GM21717 (cell line): Measurements from ENCODE around the gene NRSN2.

Source experiments
- ATAC-seq: cut with Tn5 transposase; IDR thresholded peaks from one replicate; pipeline ENCODE4 v1.9.1; 2021; ENCODE audit warnings: mild to moderate bottlenecking, moderate library complexity; ENCODE audit not compliant: unreplicated experiment

NRSN2 gene, protein sequence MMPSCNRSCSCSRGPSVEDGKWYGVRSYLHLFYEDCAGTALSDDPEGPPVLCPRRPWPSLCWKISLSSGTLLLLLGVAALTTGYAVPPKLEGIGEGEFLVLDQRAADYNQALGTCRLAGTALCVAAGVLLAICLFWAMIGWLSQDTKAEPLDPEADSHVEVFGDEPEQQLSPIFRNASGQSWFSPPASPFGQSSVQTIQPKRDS

DNA sequence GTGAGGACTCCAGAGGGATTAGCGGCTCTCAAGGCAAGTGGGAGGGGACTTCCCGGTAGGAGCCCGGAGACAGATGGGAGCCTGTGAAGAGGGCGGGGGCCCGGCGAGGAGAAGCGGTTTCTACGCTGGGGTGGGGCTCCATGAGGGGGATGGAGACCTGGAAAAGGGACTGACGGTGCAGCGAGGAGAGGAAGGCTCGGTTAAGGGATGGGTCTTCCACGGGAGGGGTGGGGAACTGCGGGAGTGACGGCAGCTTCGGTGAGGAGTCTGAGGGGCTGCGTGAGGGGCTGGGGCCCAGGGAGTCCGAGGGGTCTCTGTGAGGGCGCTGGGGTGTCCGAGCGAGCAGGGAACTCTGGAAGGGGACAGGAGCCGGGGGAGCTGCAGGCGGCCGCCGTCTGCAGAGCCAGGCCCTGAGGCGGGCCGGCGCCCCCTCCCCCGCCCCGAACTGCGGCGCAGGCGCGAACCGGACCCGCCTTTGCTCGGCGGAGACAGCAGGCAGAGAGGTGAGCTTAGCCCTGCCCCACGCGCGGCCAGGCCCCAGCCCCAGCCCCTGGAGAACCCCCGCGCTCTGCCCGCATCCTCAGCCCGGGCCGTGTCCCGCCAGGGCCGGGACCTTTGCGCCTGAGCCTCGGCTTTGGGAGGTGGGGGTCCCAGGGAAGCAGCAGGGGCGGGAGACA is at the start of gene NRSN2:
NRSN2 (plus strand) TSS at position 472 of the 677 bp plus-strand sequence. CDS start 2,533 bp downstream, outside the sequence.
- no peak for ATAC-seq

DNA sequence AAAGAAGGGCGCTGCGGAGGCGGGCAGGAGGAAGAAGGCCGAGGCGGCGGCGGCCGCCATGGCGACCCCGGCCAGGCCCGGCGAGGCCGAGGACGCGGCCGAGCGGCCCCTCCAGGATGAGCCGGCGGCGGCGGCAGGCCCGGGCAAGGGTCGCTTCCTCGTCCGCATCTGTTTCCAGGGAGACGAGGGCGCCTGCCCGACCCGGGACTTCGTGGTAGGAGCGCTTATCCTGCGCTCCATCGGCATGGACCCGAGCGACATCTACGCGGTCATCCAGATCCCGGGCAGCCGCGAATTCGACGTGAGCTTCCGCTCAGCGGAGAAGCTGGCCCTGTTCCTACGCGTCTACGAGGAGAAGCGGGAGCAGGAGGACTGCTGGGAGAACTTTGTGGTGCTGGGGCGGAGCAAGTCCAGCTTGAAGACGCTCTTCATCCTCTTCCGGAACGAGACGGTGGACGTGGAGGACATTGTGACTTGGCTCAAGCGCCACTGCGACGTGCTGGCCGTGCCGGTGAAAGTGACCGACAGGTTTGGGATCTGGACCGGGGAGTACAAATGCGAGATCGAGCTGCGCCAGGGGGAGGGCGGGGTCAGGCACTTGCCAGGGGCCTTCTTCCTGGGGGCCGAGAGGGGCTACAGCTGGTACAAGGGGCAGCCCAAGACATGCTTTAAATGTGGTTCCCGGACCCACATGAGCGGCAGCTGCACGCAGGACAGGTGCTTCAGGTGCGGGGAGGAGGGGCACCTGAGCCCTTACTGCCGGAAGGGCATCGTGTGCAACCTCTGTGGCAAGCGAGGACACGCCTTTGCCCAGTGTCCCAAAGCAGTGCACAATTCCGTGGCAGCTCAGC is 48.8 kb upstream of the NRSN2 start:
- ATAC-seq: peak; percentile 26

DNA sequence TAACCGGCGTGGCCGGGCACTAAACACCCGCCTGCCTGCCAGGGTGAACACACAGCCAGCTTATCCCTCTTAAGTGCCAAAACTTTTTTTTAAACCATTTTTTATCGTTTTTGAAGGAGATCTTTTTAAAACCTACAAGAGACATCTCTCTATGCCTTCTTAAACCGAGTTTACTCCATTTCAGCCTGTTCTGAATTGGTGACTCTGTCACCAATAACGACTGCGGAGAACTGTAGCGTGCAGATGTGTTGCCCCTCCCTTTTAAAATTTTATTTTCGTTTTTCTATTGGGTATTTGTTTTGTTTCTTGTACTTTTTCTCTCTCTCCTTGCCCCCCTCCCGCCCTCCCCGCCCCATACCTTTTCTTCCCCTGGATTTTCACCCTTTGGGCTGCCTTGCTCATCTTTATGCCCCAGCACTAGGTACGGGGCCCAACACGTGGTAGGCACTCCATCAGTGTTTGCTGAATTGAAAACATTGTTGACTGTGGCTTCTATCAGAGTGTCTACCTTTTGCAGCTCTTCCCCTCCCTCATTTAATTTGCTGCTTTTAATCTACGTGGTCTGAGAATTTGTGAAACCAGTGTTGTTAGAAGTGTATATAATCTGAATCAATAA is 48.0 kb upstream of the NRSN2 start:
- no peak for ATAC-seq

DNA sequence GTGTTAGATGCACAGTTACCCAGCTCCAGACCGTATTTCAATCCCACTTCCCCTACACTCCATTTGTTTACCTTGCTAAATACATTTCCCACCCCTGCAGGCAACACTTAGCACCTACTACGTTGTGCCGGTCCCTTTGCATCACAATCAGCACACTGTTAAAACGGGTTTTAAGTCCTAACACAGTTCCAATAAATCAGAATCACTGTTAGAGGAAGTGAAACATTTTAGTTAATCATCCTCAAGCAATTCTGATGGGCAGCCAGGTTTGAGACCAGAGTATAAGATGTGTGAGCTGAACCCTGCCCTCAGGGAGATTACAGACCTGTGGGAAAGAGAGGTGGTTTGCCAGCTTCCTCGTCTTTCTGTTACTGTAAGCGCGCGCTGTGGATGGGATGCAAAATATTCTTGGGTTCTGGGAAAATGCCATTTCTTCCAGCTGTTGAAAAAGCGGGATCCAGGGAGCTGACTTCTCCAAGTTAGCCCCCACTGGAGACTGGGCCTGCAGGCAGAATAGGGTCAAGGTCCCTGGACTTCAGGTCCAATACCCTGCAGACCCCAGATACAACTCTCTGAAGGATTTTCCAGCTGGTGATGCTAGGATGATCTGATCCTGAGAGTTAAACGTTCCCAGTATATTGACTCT is 46.4 kb upstream of the NRSN2 start:
- ATAC-seq: no peak

DNA sequence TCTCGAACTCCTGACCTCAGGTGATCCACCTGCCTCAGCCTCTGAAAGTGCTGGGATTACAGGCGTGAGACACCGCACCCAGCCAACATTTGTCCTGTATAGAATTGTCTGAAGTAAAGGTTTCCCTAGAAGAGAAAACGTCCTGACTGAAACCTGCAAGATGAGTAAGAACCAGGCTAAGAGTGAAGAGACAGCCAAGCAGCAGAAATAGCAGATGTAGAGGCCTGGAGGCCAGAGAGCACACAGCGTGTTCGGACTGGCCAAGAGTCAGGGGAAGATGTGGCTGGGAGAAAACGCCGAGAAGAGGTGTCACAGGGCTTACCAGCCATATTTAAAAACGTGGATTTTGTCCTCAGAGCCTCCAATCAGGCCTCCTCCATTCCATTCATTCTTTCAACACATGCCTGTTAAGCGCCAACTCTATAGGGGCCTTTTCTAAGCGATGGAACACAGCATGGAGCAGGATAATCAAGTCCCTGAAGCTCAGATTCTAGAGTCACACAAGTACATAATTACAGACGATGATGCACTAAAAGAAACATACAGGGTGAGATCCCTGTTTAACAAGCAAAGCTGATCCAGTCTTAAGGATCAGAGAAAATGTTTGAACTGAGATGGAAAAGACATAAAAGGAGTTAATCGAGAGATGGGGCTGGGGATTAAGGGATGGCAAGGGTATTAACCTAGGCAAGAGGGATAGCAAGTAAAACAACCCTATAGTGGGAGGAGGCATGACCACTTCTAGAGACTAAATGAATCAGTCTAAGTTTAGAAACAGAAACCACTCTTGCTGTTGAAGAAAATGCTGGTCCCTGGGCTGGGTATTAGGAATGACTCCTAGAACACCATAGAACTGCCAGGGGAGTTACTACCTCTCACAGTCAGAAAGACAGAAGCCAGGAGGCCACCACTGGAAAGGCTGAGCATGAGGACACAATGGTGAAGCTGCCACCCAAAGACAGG is 44.7 kb upstream of the NRSN2 start:
- no peak for ATAC-seq

DNA sequence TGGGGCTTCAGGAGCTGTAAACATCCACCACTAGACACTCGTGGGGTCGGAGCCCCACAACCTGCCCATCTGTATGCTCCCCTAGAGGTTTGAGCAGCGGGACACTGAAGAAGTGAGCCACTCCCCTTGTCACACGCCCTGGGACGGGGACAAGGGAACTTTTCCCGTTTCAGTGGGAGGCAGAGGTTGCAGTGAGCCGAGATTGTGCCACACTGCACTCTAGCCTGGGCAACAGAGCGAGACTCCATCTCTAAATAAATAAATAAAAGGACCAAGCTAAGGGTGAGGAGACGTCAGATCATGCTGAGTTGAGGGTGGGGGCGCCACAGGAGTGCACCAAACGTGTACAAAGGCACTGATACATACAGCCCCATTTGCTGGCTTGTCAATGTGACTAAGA is 41.2 kb upstream of the NRSN2 start:
- ATAC-seq: no peak

DNA sequence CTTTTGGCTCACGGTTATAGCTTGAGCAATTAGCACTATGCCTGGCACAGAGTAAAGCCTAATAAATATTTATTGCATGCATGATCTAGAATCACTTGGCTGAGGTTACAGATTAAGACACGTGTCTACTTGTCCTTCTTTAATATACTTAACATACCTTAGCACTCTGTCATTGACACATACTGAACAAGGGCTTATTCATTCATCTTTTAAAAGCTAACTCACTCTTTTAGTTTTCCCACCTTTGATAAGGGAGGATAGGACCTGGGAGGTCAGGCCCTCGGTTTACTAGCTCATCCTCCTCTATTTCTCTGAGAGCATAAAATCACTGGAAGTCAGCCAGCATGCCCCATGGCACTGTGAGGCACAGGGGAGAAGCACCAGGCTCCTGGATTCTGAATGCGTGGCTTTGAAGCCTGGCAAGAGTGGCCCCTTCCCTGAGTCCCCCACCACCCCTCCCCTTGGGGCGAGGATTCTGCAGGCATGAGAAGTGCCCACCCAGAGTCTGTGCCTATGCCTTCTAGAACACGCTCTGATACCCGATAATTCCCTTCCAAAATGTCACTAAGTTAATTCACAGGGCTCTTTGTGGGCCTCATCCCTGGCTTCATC is 38.4 kb upstream of the NRSN2 start:
- no peak for ATAC-seq

DNA sequence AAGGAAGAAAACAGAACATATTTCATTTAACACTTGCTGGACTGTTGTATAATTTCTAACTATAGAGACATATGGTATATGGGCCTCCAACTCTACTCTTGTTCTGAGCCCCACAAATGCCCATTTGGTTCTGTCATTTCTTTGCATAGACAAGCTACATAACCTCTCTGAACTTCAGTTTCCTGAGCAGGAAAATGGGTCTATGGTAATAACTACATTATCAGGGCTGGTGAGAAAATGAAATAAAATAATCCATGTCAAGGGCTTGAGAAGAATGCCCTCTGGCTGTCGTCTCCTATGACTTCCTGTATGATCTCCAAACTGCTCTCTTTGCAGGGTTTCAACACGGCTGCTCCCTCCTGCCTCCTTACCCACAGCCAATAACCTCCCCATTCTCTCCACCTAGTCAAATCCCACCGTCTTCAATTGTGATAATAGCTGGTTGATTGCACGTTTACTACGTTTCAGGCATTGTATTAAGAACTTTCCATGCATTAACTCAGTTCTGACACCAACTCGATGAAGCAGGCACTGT is 37.5 kb upstream of the NRSN2 start:
- ATAC-seq: no peak

DNA sequence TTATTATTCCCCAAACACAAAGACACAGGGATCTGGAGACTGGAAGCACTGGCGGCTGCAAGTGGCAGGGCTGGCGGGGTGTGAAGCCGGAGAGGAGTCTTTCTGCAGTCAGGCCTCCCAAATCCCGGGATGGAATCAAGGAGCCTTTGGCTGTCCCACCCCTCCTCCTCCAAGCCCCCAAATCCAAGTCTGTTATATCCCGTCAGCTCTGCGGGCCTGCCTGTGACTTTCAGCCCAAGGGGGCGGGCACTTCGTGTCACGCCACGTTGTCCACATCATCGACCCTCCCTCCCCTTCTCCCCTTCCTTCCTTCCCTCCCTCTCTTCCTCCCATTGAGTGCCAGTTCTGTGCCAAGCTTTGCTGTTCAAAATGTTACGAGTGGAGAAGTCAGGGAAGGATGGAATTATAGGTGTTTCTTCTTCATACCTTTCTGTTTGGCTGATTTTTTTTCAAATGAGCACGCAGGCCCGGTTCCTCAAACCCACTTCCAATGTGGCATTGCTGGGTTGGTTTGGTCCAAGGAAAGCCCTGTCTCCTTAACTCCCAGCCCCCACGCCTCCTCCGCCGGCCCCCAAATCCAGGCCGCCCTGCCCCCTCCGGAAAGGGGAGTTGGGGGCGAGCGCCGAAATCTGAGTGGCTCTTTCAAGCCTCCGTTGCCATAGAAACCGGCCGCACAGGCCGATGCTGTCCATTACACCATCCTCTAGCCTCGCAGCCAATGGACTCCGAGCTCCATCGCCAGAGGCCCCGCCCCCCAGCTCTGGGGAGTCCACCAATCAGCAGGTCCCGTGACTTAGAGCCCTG is 36.9 kb upstream of the NRSN2 start:
- peak; percentile 65 for ATAC-seq

DNA sequence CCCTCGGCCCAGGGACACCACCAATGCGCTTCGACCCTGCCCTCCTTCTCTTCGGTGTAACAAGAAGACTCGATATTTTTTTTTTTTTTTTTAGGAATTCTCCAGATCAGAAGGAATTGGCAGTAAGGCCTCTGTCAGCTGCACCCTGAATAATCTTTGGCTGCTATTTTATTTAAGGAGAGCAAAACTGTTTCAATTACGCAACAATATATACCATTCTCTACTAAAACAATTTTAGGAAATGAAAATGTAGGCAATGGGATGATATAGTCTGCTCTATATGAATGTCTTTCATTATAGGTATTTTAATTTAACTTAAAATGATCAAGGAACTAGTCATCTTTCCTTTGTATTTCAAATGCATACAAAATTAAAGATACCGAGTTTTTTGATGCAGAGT is 36.3 kb upstream of the NRSN2 start:
- no peak for ATAC-seq

DNA sequence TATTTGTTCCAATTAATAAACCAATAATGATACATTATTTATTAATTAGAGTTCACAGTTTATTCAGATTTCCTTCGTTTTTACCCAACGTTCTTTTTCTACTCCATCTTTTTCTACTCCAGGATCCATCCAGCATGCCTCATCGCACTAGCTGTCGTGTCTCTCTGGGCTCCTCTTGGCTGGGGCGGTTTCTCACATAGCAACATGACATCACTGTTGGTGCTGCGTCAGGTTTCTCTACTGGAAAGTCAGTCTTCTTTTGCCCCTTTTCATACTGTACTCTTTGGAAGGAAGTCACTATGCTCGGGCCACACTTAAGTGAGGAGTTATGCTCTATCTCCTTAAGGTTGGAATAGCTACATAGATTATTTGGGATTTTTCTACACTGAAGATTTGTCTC is 35.3 kb upstream of the NRSN2 start:
- no peak for ATAC-seq

DNA sequence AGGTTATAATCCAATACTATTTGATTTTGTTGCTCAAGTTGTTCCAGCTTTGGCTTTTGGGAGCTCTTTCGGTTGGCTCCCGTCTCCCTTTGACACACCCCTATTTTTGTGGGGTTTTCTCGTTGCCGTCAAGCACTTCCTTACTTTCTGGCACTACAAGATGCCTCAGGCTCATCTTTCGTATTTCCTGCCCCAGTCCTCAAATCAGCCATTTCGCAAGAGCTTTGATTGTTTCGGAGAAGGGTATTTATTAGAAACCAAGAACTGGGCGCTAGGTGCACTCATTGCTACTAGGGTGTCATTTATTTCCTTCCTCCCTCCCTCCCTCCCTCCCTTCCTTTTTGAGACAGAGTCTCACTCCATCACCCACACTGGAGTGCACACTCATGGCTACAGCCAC is 34.8 kb upstream of the NRSN2 start:
- no peak for ATAC-seq

DNA sequence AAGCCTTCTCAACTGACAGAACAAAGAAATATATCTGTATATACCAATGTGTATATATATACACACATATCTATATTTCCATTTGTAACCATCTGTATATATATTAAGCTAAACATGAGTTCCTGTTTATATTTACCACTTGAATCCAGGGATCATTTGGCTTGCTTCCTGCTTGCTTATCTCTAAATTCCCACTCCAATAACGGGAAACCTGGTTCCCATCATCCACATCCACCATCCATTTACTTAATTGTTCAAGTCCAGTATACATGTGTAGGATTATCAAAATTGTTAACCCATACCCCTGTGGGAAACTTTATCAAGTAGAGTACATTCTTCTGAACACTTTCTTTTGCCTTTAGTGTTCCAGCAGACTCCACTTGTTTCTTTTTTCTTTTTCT is 34.0 kb upstream of the NRSN2 start:
- ATAC-seq: no peak

DNA sequence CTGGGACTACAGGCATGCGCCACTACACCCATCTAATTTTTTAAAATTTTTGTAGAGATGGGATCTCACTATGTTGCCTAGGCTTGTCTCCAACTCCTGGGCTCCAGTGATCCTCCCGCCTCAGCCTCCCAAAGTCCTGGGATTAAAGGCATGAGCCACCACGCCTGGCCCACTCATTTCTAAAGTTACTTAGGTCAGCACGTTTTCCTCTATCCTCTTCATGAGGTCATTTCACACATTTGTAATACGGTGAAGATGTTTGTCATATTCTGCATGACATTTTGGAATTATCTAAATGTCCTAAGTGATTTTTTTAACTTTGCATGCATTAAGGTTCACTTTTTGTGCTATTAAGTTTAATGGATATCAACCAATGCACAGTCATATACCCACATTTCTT is 33.5 kb upstream of the NRSN2 start:
- ATAC-seq: no peak

DNA sequence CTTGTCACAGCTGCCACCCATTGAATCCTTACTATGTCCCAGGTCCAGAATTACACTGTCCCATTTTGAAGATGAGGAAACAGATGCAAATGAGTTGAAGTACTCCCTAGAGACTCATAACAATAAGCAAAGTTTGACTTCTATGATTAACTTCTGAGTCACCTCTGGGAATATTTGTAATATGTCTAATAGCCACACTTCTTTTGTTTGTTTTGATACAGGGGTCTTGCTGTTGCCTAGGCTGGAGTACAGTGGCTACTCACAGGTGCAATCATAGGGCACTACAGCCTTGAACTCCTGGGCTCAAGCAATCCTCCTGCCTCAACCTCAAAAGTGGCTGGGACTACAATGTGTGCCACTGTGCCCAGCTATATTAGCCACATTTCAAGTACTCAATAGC is 33.0 kb upstream of the NRSN2 start:
- no peak for ATAC-seq

DNA sequence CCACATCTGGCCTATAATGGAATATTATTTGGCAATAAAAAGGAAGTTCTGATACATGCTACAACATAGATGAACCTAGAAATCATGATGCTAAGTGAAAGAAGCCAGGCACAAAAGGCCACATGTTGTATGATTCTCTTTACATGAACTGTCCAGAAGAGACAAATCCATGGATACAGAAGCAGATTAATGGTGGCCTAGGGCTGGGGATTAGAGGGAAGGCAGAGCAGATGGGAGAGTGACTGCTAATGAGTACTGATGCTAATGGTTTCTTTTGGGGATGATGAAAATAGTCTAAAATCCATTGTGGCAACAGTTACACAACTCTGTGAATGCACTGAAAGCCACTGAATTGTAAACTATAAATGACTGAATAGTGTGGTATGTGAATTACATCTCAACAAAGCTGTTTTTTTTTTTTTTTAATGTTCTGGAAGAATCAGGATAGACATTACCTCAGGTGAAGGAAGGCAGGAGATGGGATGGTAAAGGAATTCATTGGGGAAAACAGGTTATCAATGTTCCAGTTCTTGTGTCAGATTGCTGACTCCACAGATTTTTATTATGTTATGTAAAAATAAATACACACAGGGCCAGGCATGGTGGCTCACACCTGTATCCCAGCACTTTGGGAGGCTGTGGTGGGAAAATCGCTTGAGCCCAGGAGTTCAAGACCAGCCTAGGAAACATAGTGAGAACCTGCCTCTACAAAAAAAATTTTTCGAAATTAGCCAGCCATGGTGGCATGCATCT is 30.4 kb upstream of the NRSN2 start:
- ATAC-seq: no peak

DNA sequence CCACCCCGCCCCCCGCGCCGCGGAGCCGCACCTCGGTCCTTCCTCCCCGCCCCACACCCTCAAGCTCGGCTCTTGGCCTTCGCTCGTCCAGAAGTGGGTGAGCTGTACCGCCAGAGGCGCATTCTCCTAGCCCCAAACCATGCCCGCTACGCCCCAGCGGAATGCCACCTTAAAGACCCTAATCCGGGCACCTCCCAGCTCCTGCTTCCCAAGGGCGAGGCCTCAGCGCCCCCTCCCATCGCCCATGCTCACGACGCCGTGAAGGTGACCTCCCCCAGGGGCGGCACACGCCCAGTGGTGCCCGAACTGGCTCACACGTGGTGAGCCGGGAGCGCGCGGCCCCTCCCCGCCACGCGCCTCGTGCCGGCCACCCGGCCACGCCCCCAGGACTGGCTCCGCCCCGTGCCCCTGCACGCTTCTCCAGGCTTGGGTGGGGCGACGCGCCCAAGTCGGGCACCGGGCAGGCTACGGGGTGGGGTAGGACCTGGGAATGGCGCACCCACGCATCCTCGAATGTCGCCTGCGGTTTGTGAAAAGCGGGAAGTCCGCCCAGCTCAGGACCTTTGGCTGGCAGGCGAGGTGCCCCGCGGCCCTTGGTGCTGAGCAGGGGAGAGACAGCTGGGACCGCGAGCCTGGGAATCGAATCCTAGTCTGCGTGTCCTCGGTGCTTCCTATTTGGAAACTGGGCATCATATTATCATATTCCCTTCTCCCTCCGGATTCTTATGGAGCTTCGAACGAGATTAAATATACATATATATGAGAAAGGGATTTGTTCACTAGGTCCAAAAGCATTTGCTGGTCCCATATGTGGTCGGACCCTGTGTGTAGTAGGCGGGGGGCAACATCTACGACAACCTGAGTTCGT is 22.5 kb upstream of the NRSN2 start:
- ATAC-seq: peak; percentile 46
